Natural killer cell (primary cell): ENCODE results near the gene ARHGAP30. TPM values are rescaled to one million over a fixed set of nuclear protein-coding genes. Genes with fewer than 3 reads are reported as not detected.

ENCODE experiments used
- ATAC-seq, 3 donors: fragments of 150-1000 bp in 2 of 3; fragments of 200-7000 bp in 1 of 3; cut with Tn5 transposase; 1 replicate in 1 of 3; 2 replicates in 2 of 3; pipeline ENCODE4 v1.10.0; 2021; ENCODE audit warnings: mild to moderate bottlenecking in 2 of 3, moderate library complexity in 2 of 3
- DNase-seq, 2 donors: peaks; one replicate each; pipeline versions ENCODE4 v3.0.0 to v3.0.0-alpha.2; 2013 to 2021; ENCODE audit warnings: mixed read lengths in 1 of 2
- H3K27ac ChIP-seq: one replicate; pipeline ENCODE4 v1.5.1; 2013; ENCODE audit warnings: mild to moderate bottlenecking, low read length
- H3K27me3 ChIP-seq: one replicate; pipeline ENCODE4 v1.6.1; 2013; ENCODE audit warnings: low read length; ENCODE audit not compliant: control insufficient read depth, insufficient read depth
- H3K36me3 ChIP-seq: one replicate; pipeline ENCODE4 v1.6.1; 2013; ENCODE audit warnings: low read length; ENCODE audit not compliant: control insufficient read depth, insufficient read depth
- H3K4me1 ChIP-seq: one replicate; pipeline ENCODE4 v1.6.1; 2013; ENCODE audit warnings: low read length; ENCODE audit not compliant: control insufficient read depth, insufficient read depth
- H3K4me3 ChIP-seq: one replicate; pipeline ENCODE4 v1.5.1; 2013; ENCODE audit warnings: low read length
- H3K9me3 ChIP-seq: one replicate; pipeline ENCODE4 v1.6.1; 2013; ENCODE audit warnings: low read length; ENCODE audit not compliant: control insufficient read depth, insufficient read depth
- H3K27ac Mint-ChIP-seq, 2 donors: one replicate each; pipeline ENCODE4 v1.8.0; 2022; ENCODE audit warnings: mild to moderate bottlenecking in 2 of 2, mixed read lengths in 2 of 2, moderate library complexity in 1 of 2
- H3K27me3 Mint-ChIP-seq, 2 donors: one replicate each; pipeline ENCODE4 v1.8.0; 2022; ENCODE audit warnings: low read depth in 2 of 2, mixed read lengths in 2 of 2
- H3K36me3 Mint-ChIP-seq: one replicate; pipeline ENCODE4 v1.8.0; 2022; ENCODE audit warnings: mixed read lengths
- H3K4me1 Mint-ChIP-seq, 2 donors: one replicate each; pipeline ENCODE4 v1.8.0; 2022; ENCODE audit warnings: mixed read lengths in 2 of 2
- H3K4me3 Mint-ChIP-seq: one replicate; pipeline ENCODE4 v1.8.0; 2022; ENCODE audit warnings: mild to moderate bottlenecking, moderate library complexity, mixed read lengths
- H3K9me3 Mint-ChIP-seq, 2 donors: one replicate each; pipeline ENCODE4 v1.8.0; 2022; ENCODE audit warnings: mixed read lengths in 2 of 2
- WGBS: methylation state at CpG from one replicate; pipeline ENCODE4 v1.1.7; 2013; ENCODE audit warnings: missing lambda C conversion rate; ENCODE audit not compliant: insufficient coverage; 5-methylcytosine and 5-hydroxymethylcytosine counted together
- intact Hi-C: fragments of 100-400 bp; cut with micrococcal nuclease; formaldehyde crosslinking; loops from one replicate; pipeline ENCODE4 v1.14.2; 2022
- total RNA-seq, 4 donors: library from RNA; stranded (reverse); fragments of 120-200 nt in 1 of 4; gene quantifications; one replicate each; pipeline versions ENCODE4 v1.2.3 to v1.2.4, GENCODE V29; 2013 to 2022
- TF ChIP-seq, protein P1 (sequence below): fragments of 200-600 bp; IDR thresholded peaks from one replicate; pipeline ENCODE4 v1.8.0; 2022; ENCODE audit warnings: antibody characterized with exemption

ARHGAP30 gene
- total RNA-seq, 3 donors from 2014 or later (not counting 1 experiment from before 2014, with no cell fraction given), result 246 to 310 (median 272) TPM

DNA sequence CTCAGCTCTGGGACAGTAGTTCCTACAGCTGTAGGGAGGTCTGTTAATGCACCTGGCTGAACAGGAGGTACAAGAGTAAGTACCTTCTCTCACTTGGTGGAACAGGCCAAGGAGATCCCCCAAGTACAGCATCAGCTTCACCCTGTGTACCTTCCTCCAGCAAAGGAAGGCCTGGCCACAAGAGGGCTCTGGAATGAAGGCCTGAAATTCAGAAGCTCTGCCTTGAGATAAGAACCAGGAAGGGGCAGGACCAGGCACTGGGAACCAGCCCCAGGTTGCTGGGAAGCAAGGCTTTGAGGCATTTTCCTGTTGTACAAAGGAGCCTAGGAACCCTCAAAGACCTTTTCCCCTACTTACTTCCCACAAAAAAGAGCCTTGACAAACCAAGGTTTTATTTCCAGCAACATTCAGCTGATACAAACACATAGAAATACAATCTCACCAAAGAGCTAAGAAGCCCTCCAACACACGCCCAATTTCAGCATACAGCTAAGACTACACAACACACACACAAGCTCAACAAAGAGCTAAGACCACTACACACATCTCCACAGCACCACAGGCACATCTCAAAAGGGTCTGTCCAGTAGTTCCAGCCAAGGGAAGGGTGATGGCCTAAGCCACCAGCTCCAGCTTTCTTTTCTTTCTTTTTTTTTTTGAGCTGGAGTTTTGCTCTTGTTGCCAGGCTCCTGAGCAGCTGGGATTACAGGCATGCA, 72.2 kb downstream of the ARHGAP30 start:
- peaks cover 0 to 6% of the 10 kb centered on the region in 2 donors for H3K4me1 Mint-ChIP-seq

More for the DNA sequence above, 72.2 kb downstream of the ARHGAP30 start:
- Mint-ChIP-seq H3K27me3 (no peaks in the 10 kb centered on the region), H3K27ac (peak overlapping the region in 1 of 2 donors; percentile 45), H3K36me3 (no peaks in the 10 kb centered on the region), H3K4me3 (no peak overlapping the region), H3K9me3 (no peaks in the 10 kb centered on the region)
- H3K4me1 ChIP-seq, result no peaks in the 10 kb centered on the region
- ATAC-seq (peak; percentile 56 to 70 (median 68)), DNase-seq (peak in 1 of 2 donors; percentile 71)
- WGBS, result 68% methylated on average over 1 of the region's 1 CpG
- peaks cover 23% of the 10 kb centered on the region for H3K36me3 ChIP-seq
- TF ChIP-seq, protein P1, sequence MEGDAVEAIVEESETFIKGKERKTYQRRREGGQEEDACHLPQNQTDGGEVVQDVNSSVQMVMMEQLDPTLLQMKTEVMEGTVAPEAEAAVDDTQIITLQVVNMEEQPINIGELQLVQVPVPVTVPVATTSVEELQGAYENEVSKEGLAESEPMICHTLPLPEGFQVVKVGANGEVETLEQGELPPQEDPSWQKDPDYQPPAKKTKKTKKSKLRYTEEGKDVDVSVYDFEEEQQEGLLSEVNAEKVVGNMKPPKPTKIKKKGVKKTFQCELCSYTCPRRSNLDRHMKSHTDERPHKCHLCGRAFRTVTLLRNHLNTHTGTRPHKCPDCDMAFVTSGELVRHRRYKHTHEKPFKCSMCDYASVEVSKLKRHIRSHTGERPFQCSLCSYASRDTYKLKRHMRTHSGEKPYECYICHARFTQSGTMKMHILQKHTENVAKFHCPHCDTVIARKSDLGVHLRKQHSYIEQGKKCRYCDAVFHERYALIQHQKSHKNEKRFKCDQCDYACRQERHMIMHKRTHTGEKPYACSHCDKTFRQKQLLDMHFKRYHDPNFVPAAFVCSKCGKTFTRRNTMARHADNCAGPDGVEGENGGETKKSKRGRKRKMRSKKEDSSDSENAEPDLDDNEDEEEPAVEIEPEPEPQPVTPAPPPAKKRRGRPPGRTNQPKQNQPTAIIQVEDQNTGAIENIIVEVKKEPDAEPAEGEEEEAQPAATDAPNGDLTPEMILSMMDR, result no peak
- H3K9me3 ChIP-seq, result no peaks in the 10 kb centered on the region
- no peak overlapping the region for H3K4me3 ChIP-seq
- no peak overlapping the region for H3K27ac ChIP-seq
- H3K27me3 ChIP-seq, result no peaks in the 10 kb centered on the region
- intact Hi-C loops, result loop anchor here (5.0 kb wide), 1 partner anchor 100 kb away; the partner anchor contains the start of gene KLHDC9

Other genes with a start within 250 kb of the ARHGAP30 start
- 100 to 1,000 TPM; 131 to 193 (median 150) TPM for gene CD244, start 207.0 kb downstream of the ARHGAP30 start, total RNA-seq
- not detected for gene ITLN1, start 184.7 kb downstream of the ARHGAP30 start, total RNA-seq
- not detected for gene ITLN2, start 115.1 kb downstream of the ARHGAP30 start, total RNA-seq
- 10 to 100 TPM; 27.8 to 34.6 (median 30.2) TPM for gene F11R, start 48.7 kb downstream of the ARHGAP30 start, total RNA-seq
- 10 to 100 TPM; 31.8 to 36.3 (median 34.3) TPM for gene TSTD1, start 30.9 kb downstream of the ARHGAP30 start, total RNA-seq
- gene USF1, start 23.9 kb downstream of the ARHGAP30 start, total RNA-seq, result 100 to 1,000 TPM; 113 to 121 (median 114) TPM
- gene NECTIN4, start 19.7 kb upstream of the ARHGAP30 start, total RNA-seq, result under 1 TPM in 2 of 3 donors, not detected in 1; 0.07 to 0.09 TPM
- gene KLHDC9, start 28.5 kb upstream of the ARHGAP30 start, total RNA-seq, result under 1 TPM in 2 of 3 donors, not detected in 1; 0.49 to 0.50 TPM
- gene PFDN2, start 48.1 kb upstream of the ARHGAP30 start, total RNA-seq, result 10 to 100 TPM; 31.6 to 40.0 (median 35.0) TPM
- gene NIT1, start 48.2 kb upstream of the ARHGAP30 start, total RNA-seq, result 10 to 100 TPM; 26.5 to 31.7 (median 31.6) TPM
- 10 to 100 TPM; 40.6 to 44.0 (median 43.0) TPM for gene DEDD, start 62.8 kb upstream of the ARHGAP30 start, total RNA-seq
- gene UFC1, start 84.1 kb upstream of the ARHGAP30 start, total RNA-seq, result 100 to 1,000 TPM; 109 to 155 (median 117) TPM
- 10 to 100 TPM; 31.6 to 40.3 (median 35.3) TPM for gene USP21, start 89.6 kb upstream of the ARHGAP30 start, total RNA-seq
- 10 to 100 TPM; 45.5 to 66.3 (median 57.4) TPM for gene PPOX, start 96.5 kb upstream of the ARHGAP30 start, total RNA-seq
- 10 to 100 TPM; 58.4 to 62.2 (median 59.4) TPM for gene B4GALT3, start 107.6 kb upstream of the ARHGAP30 start, total RNA-seq
- under 1 TPM; 0.14 to 0.20 (median 0.14) TPM for gene ADAMTS4, start 129.2 kb upstream of the ARHGAP30 start, total RNA-seq
- 10 to 100 TPM; 74.7 to 88.8 (median 84.7) TPM for gene NDUFS2, start 132.5 kb upstream of the ARHGAP30 start, total RNA-seq
- gene FCER1G, start 145.4 kb upstream of the ARHGAP30 start, total RNA-seq, result 100 to 1,000 TPM; 226 to 281 (median 259) TPM
- gene APOA2, start 153.7 kb upstream of the ARHGAP30 start, total RNA-seq, result not detected
- 10 to 100 TPM; 16.6 to 23.6 (median 22.8) TPM for gene TOMM40L, start 156.2 kb upstream of the ARHGAP30 start, total RNA-seq
- not detected for gene NR1I3, start 168.3 kb upstream of the ARHGAP30 start, total RNA-seq
- gene PCP4L1, start 188.9 kb upstream of the ARHGAP30 start, total RNA-seq, result not detected
- gene MPZ, start 240.1 kb upstream of the ARHGAP30 start, total RNA-seq, result 1 to 10 TPM; 4.6 to 9.0 (median 8.7) TPM
- 10 to 100 TPM; 74.5 to 97.3 (median 86.0) TPM for gene SDHC, start 244.5 kb upstream of the ARHGAP30 start, total RNA-seq